GM06990 (cell line): Measurements from ENCODE around the gene IFT57.

Source experiments
- DNase-seq: peaks from one replicate; pipeline ENCODE4 v3.0.0-alpha.2; 2011; ENCODE audit not compliant: insufficient read length; ENCODE audit errors: extremely low read depth
- H3K27me3 ChIP-seq: replicated peaks from 2 replicates; pipeline ENCODE4 v1.6.0; 2011; ENCODE audit warnings: low read length; ENCODE audit not compliant: control insufficient read depth, insufficient read depth
- H3K36me3 ChIP-seq: 2 replicates; pipeline ENCODE4 v1.5.1; 2011; ENCODE audit warnings: low read length; ENCODE audit not compliant: control insufficient read depth, insufficient read depth
- H3K4me3 ChIP-seq: replicated peaks from 2 replicates; pipeline ENCODE4 v1.5.1; 2011; ENCODE audit warnings: low read depth, mild to moderate bottlenecking, control low read depth, low read length
- CTCF ChIP-seq: IDR thresholded peaks from 2 replicates; pipeline ENCODE4 v1.5.1; 2011; ENCODE audit warnings: low read length, control low read depth, mild to moderate bottlenecking, inconsistent platforms; ENCODE audit not compliant: insufficient read depth, poor library complexity, severe bottlenecking

The IFT57 gene

GRCh38 chr3:108118038-108118768 is 104.0 kb downstream of the IFT57 start:
- DNase-seq = no peak
- Histone ChIP-seq H3K36me3 (no peaks in the 10 kb centered on the region), H3K4me3 (no peak overlapping the region), H3K27me3 (no peaks in the 10 kb centered on the region)
- no peak for TF ChIP-seq CTCF

GRCh38 chr3:108117241-108117775 is 104.9 kb downstream of the IFT57 start:
- TF ChIP-seq CTCF = no peak
- no peaks in the 10 kb centered on the region for H3K36me3 ChIP-seq
- H3K27me3 ChIP-seq = no peaks in the 10 kb centered on the region
- H3K4me3 ChIP-seq = no peak overlapping the region
- DNase-seq = no peak

- DNase-seq = no peak
- no peak overlapping the region for H3K4me3 ChIP-seq
- TF ChIP-seq CTCF = no peak
Observed at GRCh38 chr3:108114423-108115065, 107.7 kb downstream of the IFT57 start.

GRCh38 chr3:108113975-108114374 is 108.2 kb downstream of the IFT57 start:
- Histone ChIP-seq H3K27me3 (no peaks in the 10 kb centered on the region), H3K36me3 (no peaks in the 10 kb centered on the region), H3K4me3 (no peak overlapping the region)
- no peak for TF ChIP-seq CTCF
- DNase-seq = no peak

More at GRCh38 chr3:108114423-108115065, 107.7 kb downstream of the IFT57 start:
- no peaks in the 10 kb centered on the region for H3K36me3 ChIP-seq
- no peaks in the 10 kb centered on the region for H3K27me3 ChIP-seq

GRCh38 chr3:108110934-108111333 is 111.3 kb downstream of the IFT57 start:
- no peak overlapping the region for H3K4me3 ChIP-seq
- H3K36me3 ChIP-seq = no peaks in the 10 kb centered on the region
- no peaks in the 10 kb centered on the region for H3K27me3 ChIP-seq
- TF ChIP-seq CTCF = no peak
- no peak for DNase-seq
